Epithelial cell of proximal tubule (primary cell): ENCODE data around the gene PACS2. TPM values are rescaled to one million over a fixed set of nuclear protein-coding genes. Genes with fewer than 3 reads are reported as not detected.
"Not testable (repeated sequence)": the region's sequence is repeated elsewhere in the genome, so short reads cannot be mapped to it uniquely, and the experiment has no call there.

Source experiments
- DNase-seq: peaks from one replicate; pipeline ENCODE4 v3.0.0-alpha.2; 2011; ENCODE audit warnings: low read depth
- H3K4me3 ChIP-seq: 2 replicates; pipeline ENCODE4 v1.5.1; 2011; ENCODE audit warnings: low read depth, mild to moderate bottlenecking, low read length
- CTCF ChIP-seq: conservative IDR thresholded peaks from 2 replicates; pipeline ENCODE4 v1.5.1; 2012; ENCODE audit warnings: low read depth, mild to moderate bottlenecking, low read length
- total RNA-seq: library from RNA; depleted of rRNA; stranded (reverse); fragments of >200 nt; gene quantifications from 2 replicates; pipeline ENCODE4 v1.2.3, GENCODE V29; 2015

The PACS2 gene
- total RNA-seq, 1 donor from 2014 or later = 68.7 TPM

- no peak for TF ChIP-seq CTCF
- no peak overlapping the region for H3K4me3 ChIP-seq
- DNase-seq = no peak
These were observed 10.8 kb downstream of the PACS2 start for GRCh38 chr14:105325303-105325702.

GRCh38 chr14:105325716-105326567 lies 11.4 kb downstream of the PACS2 start:
- no peak for DNase-seq
- H3K4me3 ChIP-seq = no peak overlapping the region
- no peak for TF ChIP-seq CTCF

- TF ChIP-seq CTCF = no peak
- no peak overlapping the region for H3K4me3 ChIP-seq
- no peak for DNase-seq
These were observed 12.0 kb downstream of the PACS2 start for GRCh38 chr14:105326568-105326867.

GRCh38 chr14:105326891-105327694 lies 12.5 kb downstream of the PACS2 start:
- no peak for DNase-seq
- TF ChIP-seq CTCF = no peak
- H3K4me3 ChIP-seq = no peak overlapping the region

GRCh38 chr14:105327695-105328045 lies 13.1 kb downstream of the PACS2 start:
- not testable (repeated sequence) for DNase-seq, H3K4me3 ChIP-seq

GRCh38 chr14:105328070-105328677 lies 13.6 kb downstream of the PACS2 start:
- no peak for DNase-seq
- TF ChIP-seq CTCF = no peak
- H3K4me3 ChIP-seq = no peak overlapping the region

GRCh38 chr14:105328678-105329390 lies 14.3 kb downstream of the PACS2 start:
- H3K4me3 ChIP-seq = no peak overlapping the region
- DNase-seq = no peak
- TF ChIP-seq CTCF = no peak
